ENCODE measurements around the gene ARHGDIB. TPM values are rescaled to one million over a fixed set of nuclear protein-coding genes. Genes with fewer than 3 reads are reported as not detected.

The ARHGDIB gene
- total and polyA plus RNA-seq, 5 donors from 2014 or later = 1,263 to 4,641 (median 3,646) TPM

- Histone ChIP-seq H3K27ac (ENCODE audit: insufficient read depth, low read length, poor library complexity, severe bottlenecking) (peak overlapping the region; percentile 99), H3K27me3 (ENCODE audit: control insufficient read depth, insufficient read depth, low read length) (no peaks in the 10 kb centered on the region), H3K4me3 (ENCODE audit: low read depth, low read length) (peak overlapping the region; percentile 100), H3K36me3 (ENCODE audit: control insufficient read depth, insufficient read depth, low read length) (peaks cover 49% of the 10 kb centered on the region), H3K9me3 (ENCODE audit: control insufficient read depth in 2 of 2, low read length in 2 of 2) (no peaks in the 10 kb centered on the region), H3K4me1 (ENCODE audit: control insufficient read depth, insufficient read depth, low read length, poor library complexity, severe bottlenecking) (peaks cover 99% of the 10 kb centered on the region)
- DNase-seq (peak in 2 of 3 donors; percentile 34 to 51), ATAC-seq (ENCODE audit: low read depth in 2 of 2) (no peak)
- H3K36me3 Mint-ChIP-seq = peaks cover 64% of the 10 kb centered on the region
- H3K27ac Mint-ChIP-seq = peak overlapping the region; percentile 94 to 99 (median 96)
- H3K27me3 Mint-ChIP-seq = no peaks in the 10 kb centered on the region
- no peaks in the 10 kb centered on the region for H3K9me3 Mint-ChIP-seq
- H3K4me1 Mint-ChIP-seq = peaks cover 26 to 81% (median 57%) of the 10 kb centered on the region in 4 donors
- H3K4me3 Mint-ChIP-seq = peak overlapping the region; percentile 89 to 96 (median 90)
These were observed 7.1 kb downstream of the ARHGDIB start for GRCh38 chr12:14954269-14954668.

DNA sequence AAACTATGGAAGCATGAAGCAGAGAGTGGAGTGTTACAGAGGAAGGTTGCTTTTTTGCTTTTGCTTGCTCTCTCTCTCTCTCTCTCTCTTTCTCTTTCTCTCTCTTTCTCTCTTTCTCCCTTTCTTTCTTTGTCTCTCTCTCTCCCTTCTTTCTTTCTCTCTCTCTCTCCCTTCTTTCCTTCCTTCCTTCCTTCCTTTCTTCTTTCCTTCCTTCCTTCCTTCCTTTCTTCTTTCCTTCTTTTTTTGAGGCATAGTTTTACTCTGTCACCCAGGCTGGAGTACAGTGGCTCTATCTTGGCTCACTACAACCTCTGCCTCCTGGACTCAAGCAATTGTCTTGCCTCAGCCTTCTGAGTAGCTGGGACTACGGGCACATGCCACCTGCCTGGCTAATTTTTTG is 7.6 kb downstream of the ARHGDIB start:
- Histone ChIP-seq H3K4me3 (ENCODE audit: low read depth, low read length) (peak overlapping the region; percentile 100), H3K36me3 (ENCODE audit: control insufficient read depth, insufficient read depth, low read length) (peaks cover 54% of the 10 kb centered on the region), H3K9me3 (ENCODE audit: control insufficient read depth in 2 of 2, low read length in 2 of 2) (no peaks in the 10 kb centered on the region), H3K4me1 (ENCODE audit: control insufficient read depth, insufficient read depth, low read length, poor library complexity, severe bottlenecking) (peaks cover 100% of the 10 kb centered on the region), H3K27ac (ENCODE audit: insufficient read depth, low read length, poor library complexity, severe bottlenecking) (peak overlapping the region; percentile 99), H3K27me3 (ENCODE audit: control insufficient read depth, insufficient read depth, low read length) (no peaks in the 10 kb centered on the region)
- peaks cover 32 to 86% (median 62%) of the 10 kb centered on the region in 4 donors for H3K4me1 Mint-ChIP-seq
- H3K4me3 Mint-ChIP-seq = peak overlapping the region; percentile 89 to 96 (median 90)
- ATAC-seq (ENCODE audit: low read depth in 2 of 2) = no peak
- H3K27me3 Mint-ChIP-seq = no peaks in the 10 kb centered on the region
- no peaks in the 10 kb centered on the region for H3K9me3 Mint-ChIP-seq
- no peak for DNase-seq
- H3K27ac Mint-ChIP-seq = peak overlapping the region; percentile 94 to 99 (median 96)
- peaks cover 64% of the 10 kb centered on the region for H3K36me3 Mint-ChIP-seq

GRCh38 chr12:14952299-14952921 is 9.0 kb downstream of the ARHGDIB start:
- Histone ChIP-seq H3K4me1 (ENCODE audit: control insufficient read depth, insufficient read depth, low read length, poor library complexity, severe bottlenecking) (peaks cover 100% of the 10 kb centered on the region), H3K27ac (ENCODE audit: insufficient read depth, low read length, poor library complexity, severe bottlenecking) (peak overlapping the region; percentile 99), H3K9me3 (ENCODE audit: control insufficient read depth in 2 of 2, low read length in 2 of 2) (no peaks in the 10 kb centered on the region), H3K36me3 (ENCODE audit: control insufficient read depth, insufficient read depth, low read length) (peaks cover 60% of the 10 kb centered on the region), H3K27me3 (ENCODE audit: control insufficient read depth, insufficient read depth, low read length) (no peaks in the 10 kb centered on the region), H3K4me3 (ENCODE audit: low read depth, low read length) (peak overlapping the region; percentile 100)
- peak; percentile 67 to 69 for ATAC-seq (ENCODE audit: low read depth in 2 of 2)
- peak; percentile 45 to 86 (median 82) for DNase-seq
- Mint-ChIP-seq H3K4me1 (peaks cover 38 to 90% (median 69%) of the 10 kb centered on the region in 4 donors), H3K27ac (peak overlapping the region; percentile 94 to 98 (median 96)), H3K4me3 (peak overlapping the region; percentile 89 to 96 (median 90)), H3K9me3 (no peaks in the 10 kb centered on the region), H3K27me3 (no peaks in the 10 kb centered on the region), H3K36me3 (peaks cover 62% of the 10 kb centered on the region)

DNA sequence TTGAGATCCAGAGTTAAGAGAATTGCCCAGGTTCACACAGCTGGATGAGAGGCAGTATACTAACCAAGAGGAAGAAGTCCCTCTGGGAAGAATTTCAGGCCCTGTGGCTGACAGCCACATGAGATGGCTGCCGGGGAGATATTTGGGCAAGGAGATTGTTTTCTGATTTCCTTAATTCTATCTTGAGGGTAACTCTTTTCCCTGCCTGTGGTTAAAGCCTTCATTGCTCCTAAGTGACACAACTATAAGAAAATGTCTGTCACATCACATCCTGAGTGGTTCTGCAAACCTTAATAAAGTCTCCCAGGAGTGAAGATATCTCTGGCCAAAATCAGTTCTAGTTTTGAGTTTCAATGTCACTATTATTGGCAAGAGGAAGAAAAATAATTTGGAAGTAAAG is 9.6 kb downstream of the ARHGDIB start:
- ATAC-seq (ENCODE audit: low read depth in 2 of 2) = no peak
- Mint-ChIP-seq H3K27me3 (no peaks in the 10 kb centered on the region), H3K27ac (peak overlapping the region; percentile 94 to 98 (median 96)), H3K36me3 (peaks cover 62% of the 10 kb centered on the region), H3K4me3 (peak overlapping the region; percentile 89 to 96 (median 90)), H3K4me1 (peaks cover 43 to 93% (median 71%) of the 10 kb centered on the region in 4 donors), H3K9me3 (no peaks in the 10 kb centered on the region)
- Histone ChIP-seq H3K27me3 (ENCODE audit: control insufficient read depth, insufficient read depth, low read length) (no peaks in the 10 kb centered on the region), H3K4me3 (ENCODE audit: low read depth, low read length) (peak overlapping the region; percentile 100), H3K4me1 (ENCODE audit: control insufficient read depth, insufficient read depth, low read length, poor library complexity, severe bottlenecking) (peaks cover 100% of the 10 kb centered on the region), H3K27ac (ENCODE audit: insufficient read depth, low read length, poor library complexity, severe bottlenecking) (peak overlapping the region; percentile 99), H3K9me3 (ENCODE audit: control insufficient read depth in 2 of 2, low read length in 2 of 2) (no peaks in the 10 kb centered on the region), H3K36me3 (ENCODE audit: control insufficient read depth, insufficient read depth, low read length) (peaks cover 61% of the 10 kb centered on the region)
- DNase-seq = no peak

DNA sequence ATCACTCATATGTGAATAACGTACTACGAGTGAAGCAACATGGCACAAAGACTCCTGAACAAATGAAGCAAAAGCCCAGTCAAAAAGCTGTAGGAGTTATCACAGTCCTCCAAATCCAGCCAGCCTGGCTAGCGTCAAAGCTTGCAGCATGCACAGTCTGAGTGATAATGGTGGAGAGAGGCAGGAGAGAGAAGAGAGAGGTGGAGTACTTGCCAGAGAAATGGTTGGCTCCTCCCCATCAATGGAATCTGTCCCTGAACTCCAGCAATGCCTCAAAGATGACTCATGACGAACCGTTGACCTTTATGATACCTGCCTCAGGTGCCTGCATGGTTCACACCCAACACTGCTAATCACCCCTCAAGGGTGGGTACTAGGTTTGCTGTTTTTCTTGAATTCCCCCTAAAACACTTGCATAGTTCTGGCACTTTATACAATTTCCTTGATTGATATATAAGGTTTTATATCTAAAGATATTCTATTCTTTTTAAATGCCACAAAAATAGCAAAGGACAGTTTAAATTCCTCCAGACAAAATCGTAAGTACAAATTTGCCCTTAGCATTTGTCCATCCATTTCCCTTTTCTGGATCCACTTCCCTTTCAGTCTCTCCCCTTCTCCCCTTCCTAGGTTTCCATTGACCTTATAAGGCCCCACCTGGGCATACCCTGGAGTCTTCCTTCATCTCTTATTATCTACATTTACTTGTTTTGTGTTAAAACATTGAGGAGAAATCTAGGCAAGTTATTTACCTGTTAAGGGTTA is 10.2 kb downstream of the ARHGDIB start:
- peak overlapping the region; percentile 100 for H3K4me3 ChIP-seq (ENCODE audit: low read depth, low read length)
- H3K4me1 ChIP-seq (ENCODE audit: control insufficient read depth, insufficient read depth, low read length, poor library complexity, severe bottlenecking) = peaks cover 100% of the 10 kb centered on the region
- peak overlapping the region; percentile 99 for H3K27ac ChIP-seq (ENCODE audit: insufficient read depth, low read length, poor library complexity, severe bottlenecking)
- ATAC-seq (ENCODE audit: low read depth in 2 of 2) = no peak
- H3K9me3 ChIP-seq (ENCODE audit: control insufficient read depth in 2 of 2, low read length in 2 of 2) = no peaks in the 10 kb centered on the region
- Mint-ChIP-seq H3K27ac (peak overlapping the region; percentile 94 to 98 (median 96)), H3K27me3 (no peaks in the 10 kb centered on the region), H3K4me1 (peaks cover 50 to 93% (median 74%) of the 10 kb centered on the region in 4 donors), H3K4me3 (peak overlapping the region; percentile 89 to 96 (median 90)), H3K9me3 (no peaks in the 10 kb centered on the region), H3K36me3 (peaks cover 66% of the 10 kb centered on the region)
- DNase-seq = peak in 1 of 3 donors; percentile 8
- no peaks in the 10 kb centered on the region for H3K27me3 ChIP-seq (ENCODE audit: control insufficient read depth, insufficient read depth, low read length)
- H3K36me3 ChIP-seq (ENCODE audit: control insufficient read depth, insufficient read depth, low read length) = peaks cover 65% of the 10 kb centered on the region

- Mint-ChIP-seq H3K36me3 (peaks cover 73% of the 10 kb centered on the region), H3K4me3 (peak overlapping the region; percentile 89 to 96 (median 90)), H3K27ac (peak overlapping the region; percentile 94 to 98 (median 96)), H3K27me3 (no peaks in the 10 kb centered on the region), H3K4me1 (peaks cover 53 to 95% (median 81%) of the 10 kb centered on the region in 4 donors), H3K9me3 (no peaks in the 10 kb centered on the region)
- Histone ChIP-seq H3K4me1 (ENCODE audit: control insufficient read depth, insufficient read depth, low read length, poor library complexity, severe bottlenecking) (peaks cover 96% of the 10 kb centered on the region), H3K27ac (ENCODE audit: insufficient read depth, low read length, poor library complexity, severe bottlenecking) (peak overlapping the region; percentile 99), H3K27me3 (ENCODE audit: control insufficient read depth, insufficient read depth, low read length) (no peaks in the 10 kb centered on the region), H3K36me3 (ENCODE audit: control insufficient read depth, insufficient read depth, low read length) (peaks cover 70% of the 10 kb centered on the region), H3K9me3 (ENCODE audit: control insufficient read depth in 2 of 2, low read length in 2 of 2) (no peaks in the 10 kb centered on the region), H3K4me3 (ENCODE audit: low read depth, low read length) (peak overlapping the region; percentile 100)
- ATAC-seq (ENCODE audit: low read depth in 2 of 2) = no peak
- DNase-seq = peak in 1 of 3 donors; percentile 32
These were observed 11.0 kb downstream of the ARHGDIB start for GRCh38 chr12:14950421-14950820.

DNA sequence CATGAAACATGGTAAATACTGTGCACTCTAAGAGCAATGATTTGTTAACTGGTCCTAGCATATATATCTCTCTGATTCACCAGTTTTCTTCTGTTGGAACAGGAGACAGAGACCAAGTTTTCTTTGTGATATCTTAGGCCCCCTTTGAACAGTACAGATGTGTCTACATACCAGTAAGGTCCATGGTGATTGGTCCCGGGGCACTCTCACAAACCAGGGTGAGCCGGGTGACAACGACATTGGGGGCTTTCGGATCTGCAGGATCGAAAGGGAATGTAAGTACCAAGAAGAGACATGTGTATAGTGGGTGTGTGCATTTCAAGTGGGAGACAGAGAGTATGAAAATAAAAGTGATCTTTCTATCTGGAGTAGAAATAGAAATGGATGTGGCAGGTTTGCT is 11.8 kb downstream of the ARHGDIB start:
- Mint-ChIP-seq H3K9me3 (no peaks in the 10 kb centered on the region), H3K4me1 (peaks cover 58 to 99% (median 87%) of the 10 kb centered on the region in 4 donors), H3K27me3 (no peaks in the 10 kb centered on the region), H3K27ac (peak overlapping the region; percentile 94 to 98 (median 96)), H3K4me3 (peak overlapping the region; percentile 89 to 96 (median 90)), H3K36me3 (peaks cover 79% of the 10 kb centered on the region)
- Histone ChIP-seq H3K9me3 (ENCODE audit: control insufficient read depth in 2 of 2, low read length in 2 of 2) (no peaks in the 10 kb centered on the region), H3K27ac (ENCODE audit: insufficient read depth, low read length, poor library complexity, severe bottlenecking) (peak overlapping the region; percentile 99), H3K27me3 (ENCODE audit: control insufficient read depth, insufficient read depth, low read length) (no peaks in the 10 kb centered on the region), H3K4me1 (ENCODE audit: control insufficient read depth, insufficient read depth, low read length, poor library complexity, severe bottlenecking) (peaks cover 96% of the 10 kb centered on the region), H3K4me3 (ENCODE audit: low read depth, low read length) (peak overlapping the region; percentile 100), H3K36me3 (ENCODE audit: control insufficient read depth, insufficient read depth, low read length) (peaks cover 73% of the 10 kb centered on the region)
- ATAC-seq (ENCODE audit: low read depth in 2 of 2) (no peak), DNase-seq (no peak)
